PC-3 (cell line): Measurements from ENCODE around the gene NDUFV1. TPM values are rescaled to one million over a fixed set of nuclear protein-coding genes. Genes with fewer than 3 reads are reported as not detected.
"Not testable (repeated sequence)": the region's sequence is repeated elsewhere in the genome, so short reads cannot be mapped to it uniquely, and the experiment has no call there.

Experiments
- ATAC-seq: fragments of 200-7000 bp; cut with Tn5 transposase; 2 replicates; pipeline ENCODE4 v1.9.1; 2020; ENCODE audit warnings: mild to moderate bottlenecking, moderate library complexity
- BruUV-seq: library from RNA; stranded (reverse); fragments of 400-500 nt; replicated peaks from 2 replicates; lab custom pipeline; 2021; lab: Mats Ljungman, UMichigan
- CTCF ChIA-PET: fragments of 300-600 bp; sonication (Branson Sonifier 250); formaldehyde crosslinking; loops from one replicate; lab custom pipeline; 2022; ENCODE audit warnings: antibody characterized with exemption; lab: Charles Lee
- POLR2A ChIA-PET: fragments of 300-600 bp; sonication (Branson Sonifier 250); formaldehyde crosslinking; loops from one replicate; lab custom pipeline; 2022; ENCODE audit warnings: antibody characterized with exemption; ENCODE audit not compliant: unreplicated experiment; lab: Charles Lee
- DNase-seq: peaks from one replicate; pipeline ENCODE4 v3.0.0-alpha.2; 2015
- H2AFZ ChIP-seq: fragments of 300-600 bp; sonication (generic); 2 replicates; pipeline ENCODE4 v1.6.0; 2016; ENCODE audit warnings: antibody characterized with exemption, low read length
- H3F3A ChIP-seq: fragments of 300-600 bp; sonication (generic); one replicate; pipeline ENCODE4 v1.6.0; 2017; ENCODE audit warnings: antibody characterized with exemption, low read length, control low read depth, mild to moderate bottlenecking; ENCODE audit not compliant: unreplicated experiment
- H3K27ac ChIP-seq: fragments of 300-600 bp; sonication (generic); 2 replicates; pipeline ENCODE4 v1.5.1; 2016; ENCODE audit warnings: mild to moderate bottlenecking, low read length
- H3K27me3 ChIP-seq: fragments of 300-600 bp; sonication (generic); 2 replicates; pipeline ENCODE4 v1.6.1; 2016; ENCODE audit warnings: low read length, mixed read lengths
- H3K36me3 ChIP-seq: fragments of 300-600 bp; sonication (generic); 2 replicates; pipeline ENCODE4 v1.6.1; 2016; ENCODE audit warnings: low read depth, mixed run types, low read length, mixed read lengths
- H3K4me1 ChIP-seq: fragments of 300-600 bp; sonication (generic); 2 replicates; pipeline ENCODE4 v1.5.1; 2016; ENCODE audit warnings: low read length; ENCODE audit not compliant: insufficient read depth
- H3K4me2 ChIP-seq: fragments of 300-600 bp; sonication (generic); 2 replicates; pipeline ENCODE4 v1.6.0; 2016; ENCODE audit warnings: low read length
- H3K4me3 ChIP-seq: fragments of 300-600 bp; sonication (generic); 2 replicates; pipeline ENCODE4 v1.5.1; 2016; ENCODE audit warnings: mild to moderate bottlenecking, low read length, mixed read lengths
- H3K79me2 ChIP-seq: fragments of 300-600 bp; sonication (generic); 2 replicates; pipeline ENCODE4 v1.6.1; 2017; ENCODE audit warnings: low read length, mixed read lengths
- H3K9ac ChIP-seq: fragments of 300-600 bp; sonication (generic); 2 replicates; pipeline ENCODE4 v1.6.0; 2016; ENCODE audit warnings: mild to moderate bottlenecking, low read length
- H3K9me2 ChIP-seq: fragments of 300-600 bp; sonication (generic); replicated peaks from 2 replicates; pipeline ENCODE4 v1.6.1; 2016; ENCODE audit warnings: mixed run types, low read length, mixed read lengths
- H3K9me3 ChIP-seq: fragments of 300-600 bp; sonication (generic); 2 replicates; pipeline ENCODE4 v1.6.1; 2016; ENCODE audit warnings: low read length, mixed read lengths
- H4K20me1 ChIP-seq: fragments of 300-600 bp; sonication (generic); 2 replicates; pipeline ENCODE4 v1.6.1; 2016; ENCODE audit warnings: low read length, mixed read lengths
- CTCF ChIP-seq: fragments of 300-600 bp; sonication (generic); conservative IDR thresholded peaks from 2 replicates; pipeline ENCODE4 v1.5.1; 2017; ENCODE audit warnings: antibody characterized with exemption, low read depth, mild to moderate bottlenecking, low read length
- EZH2 ChIP-seq: fragments of 300-600 bp; sonication (generic); IDR thresholded peaks from one replicate; pipeline ENCODE4 v1.6.1; 2017; ENCODE audit warnings: antibody characterized with exemption, mild to moderate bottlenecking, low read length; ENCODE audit not compliant: unreplicated experiment
- EZH2phosphoT487 ChIP-seq: fragments of 300-600 bp; sonication (generic); IDR thresholded peaks from 2 replicates; pipeline ENCODE4 v1.6.1; 2018; ENCODE audit warnings: mild to moderate bottlenecking, antibody characterized with exemption, low read length, borderline replicate concordance
- intact Hi-C: fragments of 100-400 bp; cut with micrococcal nuclease; formaldehyde crosslinking; loops from 2 replicates; pipeline ENCODE4 v1.9.0; 2023
- total RNA-seq: library from RNA; depleted of rRNA; stranded (reverse); fragments of >200 nt; gene quantifications from 2 replicates; pipeline ENCODE4 v1.2.3, GENCODE V29; 2014

Gene NDUFV1
- total RNA-seq, 1 experiment from 2014 or later: 499 TPM

DNA sequence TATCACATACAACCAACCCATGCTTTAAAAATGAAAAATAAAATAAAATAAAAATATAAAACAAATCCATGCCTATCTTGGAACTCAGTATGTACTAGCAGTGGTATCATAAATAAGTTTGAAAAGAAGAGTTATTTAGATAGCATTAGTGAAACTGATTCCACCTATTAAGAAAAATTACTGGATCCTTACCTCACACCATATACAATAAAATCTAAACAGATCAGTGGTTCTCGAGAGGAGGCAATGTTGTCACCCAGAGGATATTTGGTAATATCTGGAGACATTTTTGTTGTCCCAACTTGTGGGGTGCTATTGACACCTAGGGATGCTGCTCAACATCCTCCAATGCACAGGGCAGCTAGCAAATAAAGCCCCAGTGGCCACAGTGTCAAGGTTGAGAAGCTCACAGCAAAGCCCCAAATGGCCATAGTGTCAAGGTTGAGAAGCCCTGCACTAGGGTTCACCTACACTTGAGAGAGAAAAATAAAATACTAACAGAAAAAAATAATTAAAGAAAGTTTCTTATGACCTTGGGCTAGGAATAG, 9.9 kb upstream of the NDUFV1 start:
- Histone ChIP-seq H3K9me2 (no peaks in the 10 kb centered on the region), H3K4me2 (no peak overlapping the region), H3K9me3 (no peaks in the 10 kb centered on the region), H3F3A (no peaks in the 10 kb centered on the region), H3K79me2 (no peaks in the 10 kb centered on the region), H3K9ac (no peak overlapping the region), H3K4me3 (no peak overlapping the region), H3K27me3 (peaks cover 7% of the 10 kb centered on the region; the same call in 1 of the 2 replicates), H3K4me1 (no peaks in the 10 kb centered on the region), H3K27ac (no peak overlapping the region), H2AFZ (no peak overlapping the region), H4K20me1 (no peaks in the 10 kb centered on the region), H3K36me3 (no peaks in the 10 kb centered on the region)
- CTCF ChIA-PET: no interaction called here
- POLR2A ChIA-PET: no interaction called here
- intact Hi-C loops: no loop called here
- ATAC-seq (no peak), DNase-seq (no peak)
- no TSS peak for BruUV-seq
- TF ChIP-seq EZH2phosphoT487 (no peak), CTCF (no peak), EZH2 (no peak)

- H3K9me3 ChIP-seq, intact Hi-C loops, ATAC-seq, H3F3A ChIP-seq, H3K4me3 ChIP-seq, H3K4me1 ChIP-seq, CTCF ChIA-PET, H3K4me2 ChIP-seq, POLR2A ChIA-PET, H3K9me2 ChIP-seq, H3K27ac ChIP-seq, H4K20me1 ChIP-seq, H3K36me3 ChIP-seq, DNase-seq, H3K27me3 ChIP-seq, H2AFZ ChIP-seq, H3K79me2 ChIP-seq, BruUV-seq, H3K9ac ChIP-seq: not testable (repeated sequence)
Measured at GRCh38 chr11:67597458-67597857, 9.3 kb upstream of the NDUFV1 start.

GRCh38 chr11:67597963-67598362, 8.8 kb upstream of the NDUFV1 start:
- ATAC-seq, H3K4me3 ChIP-seq, POLR2A ChIA-PET, H3K4me1 ChIP-seq, H3K27me3 ChIP-seq, H3K9me3 ChIP-seq, BruUV-seq, H2AFZ ChIP-seq, H3K4me2 ChIP-seq, intact Hi-C loops, H3K9ac ChIP-seq, H3K9me2 ChIP-seq, H3K36me3 ChIP-seq, H4K20me1 ChIP-seq, CTCF ChIA-PET, H3K27ac ChIP-seq, H3K79me2 ChIP-seq, H3F3A ChIP-seq, DNase-seq: not testable (repeated sequence)

DNA sequence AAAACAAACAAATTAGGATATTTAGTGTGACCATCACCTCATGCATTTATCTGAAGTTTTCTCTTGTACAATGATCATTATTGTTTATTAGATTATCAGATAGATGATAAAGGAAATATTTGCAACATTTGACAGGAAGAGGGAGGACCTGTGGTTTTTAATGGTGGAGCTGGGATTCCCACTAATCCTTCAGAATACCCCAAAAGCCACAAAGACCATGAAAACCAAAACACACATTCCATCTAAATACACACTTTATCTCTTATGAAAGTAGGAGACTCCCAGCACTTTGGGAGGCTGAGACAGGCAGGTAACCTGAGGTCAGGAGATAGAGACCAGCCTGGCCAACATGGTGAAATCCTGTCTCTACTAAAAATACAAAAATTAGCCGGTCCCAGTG, 7.6 kb upstream of the NDUFV1 start:
- Histone ChIP-seq H3K9me3 (no peaks in the 10 kb centered on the region), H2AFZ (no peak overlapping the region), H3K4me3 (no peak overlapping the region), H3K36me3 (no peaks in the 10 kb centered on the region), H3F3A (no peaks in the 10 kb centered on the region), H3K4me2 (no peak overlapping the region), H3K27ac (no peak overlapping the region), H3K79me2 (no peaks in the 10 kb centered on the region), H3K9me2 (no peaks in the 10 kb centered on the region), H4K20me1 (no peaks in the 10 kb centered on the region), H3K9ac (no peak overlapping the region), H3K27me3 (peaks cover 7% of the 10 kb centered on the region; the same call in 1 of the 2 replicates), H3K4me1 (no peaks in the 10 kb centered on the region)
- ChIA-PET POLR2A (no interaction called here), CTCF (interaction anchor here (0.6 kb wide), 1 partner anchor 114 kb away, joined by 3 read pairs; no protein-coding TSS in a partner anchor)
- TF ChIP-seq EZH2phosphoT487: no peak
- no peak for TF ChIP-seq EZH2
- TF ChIP-seq CTCF: no peak
- no peak for ATAC-seq
- intact Hi-C loops: no loop called here
- BruUV-seq: no TSS peak
- no peak for DNase-seq
